Vagina (tissue), 2 donors: ENCODE results near the gene TSPAN5. TPM values are rescaled to one million over a fixed set of nuclear protein-coding genes. Genes with fewer than 3 reads are reported as not detected.

Source experiments
- DNase-seq, 2 donors: peaks; one replicate each; pipeline ENCODE4 v3.0.0-alpha.2; 2017; ENCODE audit errors: extremely low spot score in 2 of 2
- H3K27ac ChIP-seq: fragments of 200-600 bp; sonication (generic); one replicate; pipeline ENCODE4 v1.5.1; 2019
- H3K27me3 ChIP-seq: fragments of 200-600 bp; sonication (generic); one replicate; pipeline ENCODE4 v1.5.1; 2019
- H3K36me3 ChIP-seq, 2 donors: fragments of 200-600 bp; sonication (generic); one replicate each; pipeline ENCODE4 v1.5.1; 2017 to 2019
- H3K4me1 ChIP-seq: fragments of 200-600 bp; sonication (generic); one replicate; pipeline ENCODE4 v1.5.1; 2019
- H3K4me3 ChIP-seq, 2 donors: fragments of 200-600 bp; sonication (generic); 1 replicate in 1 of 2; 2 replicates in 1 of 2; pipeline ENCODE4 v1.5.1; 2016 to 2019
- H3K9me3 ChIP-seq: fragments of 200-600 bp; sonication (generic); one replicate; pipeline ENCODE4 v1.5.1; 2019
- POLR2A ChIP-seq, 2 donors: fragments of 450-650 bp; IDR thresholded peaks; one replicate each; pipeline ENCODE4 v1.6.1; 2017; ENCODE audit warnings: antibody characterized with exemption in 2 of 2, mild to moderate bottlenecking in 2 of 2, moderate library complexity in 2 of 2
- POLR2AphosphoS5 ChIP-seq, 2 donors: sonication (generic); formaldehyde crosslinking; IDR thresholded peaks; one replicate each; pipeline ENCODE4 v1.9.0; 2017; ENCODE audit warnings: antibody characterized with exemption in 2 of 2, mild to moderate bottlenecking in 2 of 2, low read depth in 1 of 2; ENCODE audit not compliant: insufficient read depth in 1 of 2
- intact Hi-C: fragments of 100-400 bp; cut with DNase I; formaldehyde crosslinking; loops from one replicate; pipeline ENCODE4 v1.15.1; 2023
- total RNA-seq: library from RNA; depleted of rRNA; stranded (reverse); fragments of >200 nt; gene quantifications from one replicate; pipeline ENCODE4 v1.2.3, GENCODE V29; 2016
- TF ChIP-seq, protein P1 (sequence below), 3 experiments: fragments of 450-650 bp in 2 of 3; fragments of 200-600 bp in 1 of 3; sonication (generic) in 1 of 3; IDR thresholded peaks; one replicate each; pipeline ENCODE4 v1.5.1; 2017 to 2019; ENCODE audit warnings: antibody characterized with exemption in 3 of 3, mild to moderate bottlenecking in 2 of 3, moderate library complexity in 2 of 3

The TSPAN5 gene
- total RNA-seq, 1 donor from 2014 or later, result 15.5 TPM

DNA sequence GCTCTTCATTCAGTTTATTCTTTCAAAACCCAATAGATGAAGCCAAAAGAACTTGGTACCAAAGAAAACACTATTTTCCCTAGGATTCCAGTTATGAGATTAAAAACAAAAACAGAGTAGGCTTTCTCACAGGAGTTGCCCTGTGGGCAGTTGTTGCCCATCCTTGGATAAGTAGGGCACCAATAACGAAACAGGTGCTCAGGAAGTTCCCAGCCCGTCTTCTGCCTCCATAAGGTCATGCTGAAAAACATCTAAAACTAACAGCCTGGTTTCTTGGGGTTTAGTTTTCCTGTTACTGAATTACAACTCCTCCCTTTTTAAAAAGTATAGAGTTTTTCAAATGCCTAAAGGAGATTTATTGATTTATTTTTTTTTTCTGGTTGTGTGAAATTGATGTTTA lies 14.7 kb downstream of the TSPAN5 start:
- Histone ChIP-seq H3K27ac (no peak overlapping the region), H3K36me3 (no peaks in the 10 kb centered on the region), H3K4me3 (no peak overlapping the region), H3K9me3 (no peaks in the 10 kb centered on the region), H3K27me3 (no peaks in the 10 kb centered on the region), H3K4me1 (peaks cover 25% of the 10 kb centered on the region)
- no peak for DNase-seq
- TF ChIP-seq POLR2AphosphoS5 (IDR thresholded peaks at IDR 0.05; ENCODE audit: insufficient read depth in 1 of 2, low read depth in 1 of 2) (no peak), POLR2A (IDR thresholded peaks at IDR 0.05) (no peak)
- TF ChIP-seq, protein P1, sequence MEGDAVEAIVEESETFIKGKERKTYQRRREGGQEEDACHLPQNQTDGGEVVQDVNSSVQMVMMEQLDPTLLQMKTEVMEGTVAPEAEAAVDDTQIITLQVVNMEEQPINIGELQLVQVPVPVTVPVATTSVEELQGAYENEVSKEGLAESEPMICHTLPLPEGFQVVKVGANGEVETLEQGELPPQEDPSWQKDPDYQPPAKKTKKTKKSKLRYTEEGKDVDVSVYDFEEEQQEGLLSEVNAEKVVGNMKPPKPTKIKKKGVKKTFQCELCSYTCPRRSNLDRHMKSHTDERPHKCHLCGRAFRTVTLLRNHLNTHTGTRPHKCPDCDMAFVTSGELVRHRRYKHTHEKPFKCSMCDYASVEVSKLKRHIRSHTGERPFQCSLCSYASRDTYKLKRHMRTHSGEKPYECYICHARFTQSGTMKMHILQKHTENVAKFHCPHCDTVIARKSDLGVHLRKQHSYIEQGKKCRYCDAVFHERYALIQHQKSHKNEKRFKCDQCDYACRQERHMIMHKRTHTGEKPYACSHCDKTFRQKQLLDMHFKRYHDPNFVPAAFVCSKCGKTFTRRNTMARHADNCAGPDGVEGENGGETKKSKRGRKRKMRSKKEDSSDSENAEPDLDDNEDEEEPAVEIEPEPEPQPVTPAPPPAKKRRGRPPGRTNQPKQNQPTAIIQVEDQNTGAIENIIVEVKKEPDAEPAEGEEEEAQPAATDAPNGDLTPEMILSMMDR (IDR thresholded peaks at IDR 0.05), result no peak
- intact Hi-C loops, result no loop called here

DNA sequence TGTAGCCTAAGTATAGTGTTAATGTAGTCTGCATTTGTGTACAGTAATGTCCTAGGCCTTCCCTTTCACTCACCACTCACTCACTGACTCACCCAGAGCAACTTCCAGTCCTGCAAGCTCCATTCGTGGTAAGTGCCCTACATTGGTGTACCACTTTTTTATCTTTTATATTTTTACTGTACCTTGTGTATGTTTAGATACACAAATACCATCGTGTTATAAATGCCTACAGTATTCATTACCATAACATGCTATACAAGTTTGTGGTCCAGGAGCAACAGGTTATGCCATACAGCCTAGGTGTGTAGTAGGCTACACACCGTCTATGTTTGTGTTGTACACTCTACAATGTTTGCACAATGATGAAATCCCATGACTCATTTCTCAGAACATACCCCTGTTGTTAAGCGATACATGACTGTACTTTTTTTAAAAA lies 15.4 kb downstream of the TSPAN5 start:
- no peaks in the 10 kb centered on the region for H3K36me3 ChIP-seq
- no peak for DNase-seq
- H3K4me1 ChIP-seq, result peaks cover 29% of the 10 kb centered on the region
- H3K4me3 ChIP-seq, result no peak overlapping the region
- H3K27ac ChIP-seq, result no peak overlapping the region
- TF ChIP-seq POLR2A (IDR thresholded peaks at IDR 0.05) (no peak), POLR2AphosphoS5 (IDR thresholded peaks at IDR 0.05; ENCODE audit: insufficient read depth in 1 of 2, low read depth in 1 of 2) (peak in 1 of 2 donors; percentile 26)
- H3K27me3 ChIP-seq, result no peaks in the 10 kb centered on the region
- intact Hi-C loops, result no loop called here
- no peaks in the 10 kb centered on the region for H3K9me3 ChIP-seq

DNA sequence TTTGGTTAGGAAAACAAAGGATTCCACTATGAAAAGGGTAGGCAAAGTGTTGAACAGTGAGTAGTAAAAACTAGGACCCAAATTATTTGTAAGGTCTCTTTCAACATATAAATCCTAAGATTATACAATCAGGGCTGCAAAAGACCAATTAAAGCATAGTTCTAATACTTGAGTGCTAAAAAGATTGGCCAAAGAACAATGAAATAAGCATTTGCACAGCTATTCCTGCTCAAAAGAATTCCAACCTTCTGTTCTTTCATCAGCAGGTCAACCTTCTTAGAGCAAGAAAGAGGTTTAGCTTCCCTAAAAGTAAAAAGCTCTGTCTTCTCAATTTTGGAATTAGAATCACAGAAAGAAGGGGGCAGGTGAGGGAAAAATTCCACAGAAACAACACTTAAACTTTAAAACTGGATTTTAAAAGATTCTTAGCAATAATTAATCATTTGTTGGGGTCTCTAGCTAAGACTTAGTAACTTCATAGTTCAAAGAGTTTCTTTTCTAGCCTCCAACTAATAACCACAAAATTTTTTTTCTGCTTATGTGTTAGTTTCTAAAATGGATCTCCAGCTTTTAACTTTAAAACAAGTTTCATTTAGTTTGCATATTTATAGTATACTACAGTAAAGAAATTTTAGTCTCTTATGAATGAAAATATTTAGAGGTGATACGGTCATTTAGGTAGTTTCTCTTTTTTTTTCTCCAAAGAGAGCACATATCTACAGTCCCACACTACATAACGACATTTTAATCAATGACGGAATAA lies 16.3 kb downstream of the TSPAN5 start:
- Histone ChIP-seq H3K4me3 (no peak overlapping the region), H3K4me1 (peaks cover 29% of the 10 kb centered on the region), H3K9me3 (no peaks in the 10 kb centered on the region), H3K27me3 (no peaks in the 10 kb centered on the region), H3K36me3 (no peaks in the 10 kb centered on the region), H3K27ac (no peak overlapping the region)
- TF ChIP-seq POLR2AphosphoS5 (IDR thresholded peaks at IDR 0.05; ENCODE audit: insufficient read depth in 1 of 2, low read depth in 1 of 2) (no peak), POLR2A (IDR thresholded peaks at IDR 0.05) (no peak)
- TF ChIP-seq, protein P1 (IDR thresholded peaks at IDR 0.05), result no peak
- intact Hi-C loops, result no loop called here
- DNase-seq, result no peak

DNA sequence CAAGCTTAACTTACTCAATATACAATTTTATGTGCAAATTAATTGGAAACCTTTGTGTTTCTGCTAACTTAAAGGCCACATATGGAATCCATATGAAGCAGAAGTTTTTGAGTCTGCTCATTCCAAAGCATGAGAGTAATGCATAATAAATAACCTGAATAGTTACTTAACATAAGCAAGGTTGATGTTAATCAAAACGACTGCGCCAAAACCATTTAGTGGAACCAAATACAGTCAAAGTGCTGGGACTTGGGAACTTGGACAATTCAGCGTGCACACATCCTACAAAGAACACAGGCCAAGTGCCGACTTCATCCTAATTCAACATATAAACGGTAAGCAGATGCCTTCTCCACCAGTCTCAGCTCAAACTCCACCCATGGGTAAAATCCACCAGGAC lies 17.0 kb downstream of the TSPAN5 start:
- DNase-seq, result no peak
- no peaks in the 10 kb centered on the region for H3K9me3 ChIP-seq
- H3K36me3 ChIP-seq, result no peaks in the 10 kb centered on the region
- intact Hi-C loops, result no loop called here
- H3K4me3 ChIP-seq, result no peak overlapping the region
- H3K27ac ChIP-seq, result no peak overlapping the region
- no peak for TF ChIP-seq POLR2A (IDR thresholded peaks at IDR 0.05)
- no peak for TF ChIP-seq POLR2AphosphoS5 (IDR thresholded peaks at IDR 0.05; ENCODE audit: insufficient read depth in 1 of 2, low read depth in 1 of 2)
- TF ChIP-seq, protein P1 (IDR thresholded peaks at IDR 0.05), result no peak
- H3K4me1 ChIP-seq, result peaks cover 29% of the 10 kb centered on the region
- H3K27me3 ChIP-seq, result no peaks in the 10 kb centered on the region

DNA sequence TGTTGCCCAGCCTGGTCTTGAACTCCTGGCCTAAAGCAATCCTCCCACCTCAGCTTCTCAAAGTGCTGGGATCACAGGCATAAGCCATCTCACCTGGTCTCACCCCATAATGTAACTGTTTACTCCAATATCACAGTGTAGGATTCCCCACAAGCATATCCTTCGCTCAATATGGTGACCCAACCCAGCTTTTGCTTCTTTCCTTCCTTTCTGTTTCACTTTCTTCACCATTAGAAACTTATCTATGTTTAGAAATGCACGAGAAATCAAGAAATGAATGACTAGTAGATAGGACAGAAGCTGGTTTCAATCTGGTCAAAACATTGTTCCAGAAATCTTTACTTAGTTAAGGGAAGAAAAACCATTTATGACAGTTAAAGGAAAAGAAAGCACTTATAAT lies 18.9 kb downstream of the TSPAN5 start:
- Histone ChIP-seq H3K4me3 (no peak overlapping the region), H3K9me3 (no peaks in the 10 kb centered on the region), H3K36me3 (no peaks in the 10 kb centered on the region), H3K4me1 (peaks cover 29% of the 10 kb centered on the region), H3K27me3 (no peaks in the 10 kb centered on the region), H3K27ac (no peak overlapping the region)
- no peak for DNase-seq
- no peak for TF ChIP-seq POLR2AphosphoS5 (IDR thresholded peaks at IDR 0.05; ENCODE audit: insufficient read depth in 1 of 2, low read depth in 1 of 2)
- TF ChIP-seq, protein P1 (IDR thresholded peaks at IDR 0.05), result no peak
- TF ChIP-seq POLR2A (IDR thresholded peaks at IDR 0.05), result no peak
- intact Hi-C loops, result no loop called here
